NK-92 (cell line): ENCODE data around the gene ARID4A.
"Not testable (repeated sequence)": the region's sequence is repeated elsewhere in the genome, so short reads cannot be mapped to it uniquely, and the experiment has no call there.

Source experiments
- DNase-seq: peaks from one replicate; lab custom pipeline; 2025; ENCODE audit not compliant: unreplicated experiment; lab: John Stamatoyannopoulos, UW

ARID4A gene

GRCh38 chr14:58298477-58299400, at the start of gene ARID4A:
Gene ARID4A, plus strand, starts transcription at chr14:58298555. Its CDS starts 1,300 bp downstream, at chr14:58299855.
- no peak for DNase-seq

DNA sequence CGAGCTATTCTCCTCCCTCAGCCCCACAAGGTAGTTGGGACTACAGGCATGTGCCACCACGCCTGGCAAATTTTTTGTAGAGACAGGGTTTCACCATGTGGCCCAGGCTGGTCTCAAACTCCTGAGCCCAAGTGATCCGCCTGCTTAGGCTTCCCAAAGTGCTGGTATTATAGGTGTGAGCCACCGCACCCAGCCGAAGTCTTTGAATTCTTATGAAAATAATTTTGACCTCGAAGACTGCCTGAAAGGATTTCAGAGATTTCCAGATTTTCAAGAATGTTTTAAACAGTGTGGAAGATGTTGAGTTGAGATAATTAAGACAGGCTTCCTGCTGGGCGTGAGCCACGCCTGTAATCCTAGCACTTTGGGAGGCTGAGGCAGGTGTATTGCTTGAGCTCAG, 48.7 kb upstream of the ARID4A start:
- DNase-seq, result no peak

DNA sequence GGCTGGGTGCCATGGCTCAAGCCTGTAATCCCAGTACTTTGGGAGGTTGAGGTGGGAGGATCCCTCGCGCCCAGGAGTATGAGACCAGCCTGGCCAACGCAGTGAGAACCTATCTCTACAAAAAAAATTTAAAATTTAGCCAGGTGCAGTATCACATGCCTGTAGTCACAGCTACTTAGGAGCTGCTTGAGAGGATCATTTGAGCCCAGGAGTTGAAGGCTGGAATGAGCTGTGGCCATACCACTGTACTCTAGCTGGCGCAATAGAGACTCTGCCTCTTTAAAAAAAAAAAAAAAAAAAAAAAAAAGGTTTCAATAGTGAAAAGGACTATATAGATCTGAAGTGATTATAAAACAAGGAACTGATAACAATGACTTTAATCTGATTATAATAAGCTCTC, 40.2 kb upstream of the ARID4A start:
- DNase-seq, result no peak

GRCh38 chr14:58262005-58262404, 36.4 kb upstream of the ARID4A start:
- not testable (repeated sequence) for DNase-seq

DNA sequence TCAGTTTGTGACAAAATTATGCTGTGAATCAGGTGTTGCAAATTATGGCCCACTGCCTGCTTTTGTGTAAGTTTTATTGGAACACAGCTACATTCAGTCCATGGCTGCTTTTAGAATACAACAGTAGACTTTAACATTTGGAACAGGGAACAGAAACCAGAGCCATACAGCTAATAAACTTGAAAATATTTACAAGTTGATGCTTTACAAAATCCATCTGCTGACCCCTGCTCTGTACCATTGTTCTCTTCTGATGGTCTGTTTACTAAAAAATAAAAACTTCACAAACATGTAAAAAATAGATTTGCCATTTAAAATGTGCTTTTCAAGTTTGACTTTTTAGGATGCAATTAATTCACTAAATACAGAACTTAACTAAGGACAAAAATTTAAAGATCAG, 33.0 kb upstream of the ARID4A start:
- no peak for DNase-seq

GRCh38 chr14:58270628-58271027, 27.7 kb upstream of the ARID4A start:
- DNase-seq, result no peak

DNA sequence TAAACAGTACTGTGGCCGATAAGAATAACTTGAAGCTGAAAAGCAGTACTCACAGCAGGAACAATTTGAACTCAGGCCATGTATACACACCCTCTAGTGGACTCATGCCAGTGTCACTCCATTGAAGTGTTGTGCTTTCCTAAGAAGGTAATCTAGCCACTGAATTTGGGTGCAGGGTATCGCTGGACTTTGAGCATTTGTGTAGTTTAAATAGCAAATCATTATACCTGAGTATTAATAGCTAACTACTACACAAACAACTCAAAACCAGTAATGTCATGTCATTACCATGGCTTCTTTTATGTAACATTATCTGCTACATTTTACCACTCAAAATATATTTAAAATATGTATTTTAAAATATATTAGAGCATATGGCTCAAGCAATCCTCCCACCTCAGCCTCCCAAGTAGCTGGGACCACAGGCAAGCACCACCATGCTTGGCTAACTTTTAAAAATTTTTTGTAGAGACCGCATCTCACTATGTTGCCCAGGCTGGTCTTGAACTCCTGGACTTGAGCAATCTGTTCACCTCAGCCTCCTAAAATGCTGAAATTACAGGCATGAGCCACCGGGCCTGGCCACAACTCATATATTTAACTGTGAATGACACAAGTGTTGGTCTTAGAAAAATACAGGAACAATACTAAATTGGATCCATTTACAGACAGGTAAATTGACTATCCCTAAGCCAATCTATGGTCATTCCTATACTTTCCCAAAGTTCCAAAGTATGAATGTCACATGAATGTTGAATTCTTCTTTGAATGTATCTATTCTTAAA, 25.6 kb upstream of the ARID4A start:
- no peak for DNase-seq

DNA sequence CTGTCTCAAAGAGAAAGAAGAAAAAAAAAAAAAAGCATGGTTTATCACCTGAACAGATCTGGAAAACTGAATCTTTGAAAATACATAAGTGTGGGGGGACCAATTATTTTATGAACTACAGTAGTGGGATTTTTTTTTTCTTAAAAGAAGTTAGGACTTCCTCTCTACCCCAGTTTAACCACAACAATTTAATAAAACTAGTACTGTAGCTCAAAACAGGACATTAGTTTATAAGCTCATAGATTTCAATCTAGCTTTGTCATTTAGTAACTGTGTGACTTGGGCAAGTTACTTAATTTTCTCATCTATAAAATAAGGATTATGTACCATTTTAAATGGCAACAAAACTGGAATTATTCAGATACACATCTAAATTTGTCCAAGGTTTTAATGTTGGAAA, 23.5 kb upstream of the ARID4A start:
- DNase-seq, result no peak

DNA sequence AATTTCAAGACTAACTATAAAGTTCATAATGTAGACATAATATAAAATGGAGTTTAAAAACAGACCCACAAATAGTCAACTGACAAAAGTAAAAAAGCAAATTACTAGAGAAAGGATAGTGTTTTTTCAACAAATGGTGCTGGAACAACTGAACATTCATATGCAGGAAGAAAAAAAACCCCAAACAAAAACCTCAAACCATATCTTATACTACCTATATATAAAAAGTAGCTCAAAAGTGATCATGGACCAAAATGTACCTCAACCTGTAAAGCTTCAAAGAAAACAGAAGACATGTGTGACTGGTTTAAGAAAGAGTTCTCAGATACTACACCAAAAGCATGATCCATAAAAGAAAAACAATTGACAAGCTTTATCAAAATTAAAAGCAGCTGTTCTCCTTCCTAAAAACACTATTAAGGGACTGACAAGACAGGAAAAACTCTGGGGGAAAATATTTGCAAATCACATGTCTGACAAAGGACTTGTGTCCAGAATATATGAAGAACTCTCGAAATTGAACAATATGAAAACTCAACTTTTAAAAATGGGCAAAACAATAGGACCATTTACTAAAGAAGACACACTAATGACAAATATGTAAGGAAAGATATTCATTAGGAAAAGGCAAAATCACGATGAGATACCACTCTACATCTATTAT, 22.7 kb upstream of the ARID4A start:
- DNase-seq, result no peak

DNA sequence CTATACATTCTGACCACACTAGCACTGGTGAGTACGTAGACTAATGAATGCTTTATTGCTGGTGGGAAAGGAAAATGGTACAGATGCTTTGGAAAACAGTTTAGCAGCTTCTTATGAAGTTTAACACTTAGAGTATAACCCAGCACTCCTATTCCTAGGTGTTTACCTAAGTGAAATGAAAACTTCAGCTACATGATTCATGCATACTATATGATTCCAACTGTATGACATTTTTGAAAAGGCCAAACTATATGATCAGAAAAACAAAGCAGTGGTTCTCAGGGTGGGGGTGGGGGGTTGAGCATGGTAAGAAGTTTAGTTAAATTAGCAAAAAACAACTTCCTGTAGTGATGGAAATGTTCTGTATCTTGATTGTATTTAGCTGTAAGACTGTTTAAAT, 22.1 kb upstream of the ARID4A start:
- no peak for DNase-seq

- no peak for DNase-seq
Observed at GRCh38 chr14:58278177-58278576, 20.2 kb upstream of the ARID4A start.

GRCh38 chr14:58280954-58281787, 17.2 kb upstream of the ARID4A start:
- no peak for DNase-seq

DNA sequence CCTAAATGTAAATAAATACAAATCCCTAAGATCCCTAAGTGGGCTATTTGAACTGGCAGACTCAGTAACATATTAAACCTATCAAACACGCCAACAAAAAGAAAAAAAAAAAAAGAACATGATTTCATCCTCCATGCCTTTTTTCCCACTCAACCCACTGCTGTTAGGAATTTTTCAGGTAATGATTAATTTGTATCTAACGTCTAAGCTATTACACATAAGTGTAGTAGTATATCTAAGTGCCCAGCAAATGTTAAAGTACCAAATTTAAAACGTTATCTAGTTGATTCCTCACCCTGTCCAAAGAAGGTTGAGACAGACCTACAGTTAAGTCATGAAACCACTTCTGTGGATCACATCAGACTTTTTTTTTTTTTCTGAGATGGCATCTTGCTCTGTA, 16.4 kb upstream of the ARID4A start:
- no peak for DNase-seq

- DNase-seq, result no peak
Observed at GRCh38 chr14:58282925-58283593, 15.3 kb upstream of the ARID4A start.

DNA sequence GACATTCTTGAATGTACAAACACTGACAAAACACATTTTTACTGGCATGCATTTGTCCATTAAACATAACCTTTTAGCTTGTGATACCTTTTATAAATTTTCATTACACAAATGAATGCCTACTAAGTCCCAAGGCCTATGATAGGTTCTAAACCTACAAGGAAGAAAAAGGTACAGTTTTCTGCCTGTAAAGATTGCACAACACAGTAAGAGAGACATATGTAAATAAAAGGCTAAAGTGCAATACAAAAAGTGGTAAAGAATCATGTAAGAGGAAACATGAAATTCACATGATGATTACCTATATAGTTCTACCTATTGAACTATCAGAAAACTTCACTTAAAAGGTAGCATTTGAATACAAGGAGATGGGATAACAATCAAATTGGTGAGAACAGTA, 14.6 kb upstream of the ARID4A start:
- DNase-seq, result no peak

DNA sequence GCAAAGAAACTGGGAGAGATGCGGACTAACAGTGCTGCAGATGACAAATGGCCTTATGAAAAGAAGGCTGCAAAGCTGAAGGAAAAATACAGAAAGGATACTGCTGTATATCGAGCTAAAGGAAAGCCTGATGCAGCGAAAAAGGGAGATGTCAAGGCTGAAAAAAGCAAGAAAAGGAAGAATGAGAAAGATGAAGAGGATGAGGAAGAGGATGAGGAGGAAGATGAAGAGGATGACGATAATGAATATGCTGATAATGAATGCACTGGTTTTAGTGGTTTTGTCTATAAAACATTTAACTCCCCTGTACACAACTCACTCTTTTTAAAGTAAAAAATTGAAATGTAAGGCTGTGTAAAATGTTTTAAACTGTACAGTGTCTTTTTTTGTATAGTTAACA, 13.2 kb upstream of the ARID4A start:
- no peak for DNase-seq

DNA sequence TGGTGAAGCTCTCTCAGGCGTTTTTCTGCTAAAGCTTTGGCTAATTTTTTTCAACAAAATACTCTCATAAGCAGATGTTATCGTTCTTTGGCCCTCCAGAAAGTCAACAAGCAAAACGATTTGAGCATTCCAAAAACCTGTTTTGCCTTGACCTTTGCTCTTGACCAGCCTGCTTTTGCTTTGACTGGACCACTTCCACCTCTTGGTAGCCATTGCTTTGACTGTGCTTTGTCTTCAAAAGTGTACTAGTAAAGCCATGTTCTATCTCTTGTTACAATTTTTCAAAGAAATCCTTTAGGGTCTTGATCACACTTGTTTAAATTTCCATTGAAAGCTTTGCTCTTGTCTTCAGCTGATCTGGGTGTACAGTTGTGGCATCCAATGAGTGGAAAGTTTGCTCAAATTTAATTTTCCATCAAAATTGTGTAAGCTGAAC, 10.7 kb upstream of the ARID4A start:
- no peak for DNase-seq

DNA sequence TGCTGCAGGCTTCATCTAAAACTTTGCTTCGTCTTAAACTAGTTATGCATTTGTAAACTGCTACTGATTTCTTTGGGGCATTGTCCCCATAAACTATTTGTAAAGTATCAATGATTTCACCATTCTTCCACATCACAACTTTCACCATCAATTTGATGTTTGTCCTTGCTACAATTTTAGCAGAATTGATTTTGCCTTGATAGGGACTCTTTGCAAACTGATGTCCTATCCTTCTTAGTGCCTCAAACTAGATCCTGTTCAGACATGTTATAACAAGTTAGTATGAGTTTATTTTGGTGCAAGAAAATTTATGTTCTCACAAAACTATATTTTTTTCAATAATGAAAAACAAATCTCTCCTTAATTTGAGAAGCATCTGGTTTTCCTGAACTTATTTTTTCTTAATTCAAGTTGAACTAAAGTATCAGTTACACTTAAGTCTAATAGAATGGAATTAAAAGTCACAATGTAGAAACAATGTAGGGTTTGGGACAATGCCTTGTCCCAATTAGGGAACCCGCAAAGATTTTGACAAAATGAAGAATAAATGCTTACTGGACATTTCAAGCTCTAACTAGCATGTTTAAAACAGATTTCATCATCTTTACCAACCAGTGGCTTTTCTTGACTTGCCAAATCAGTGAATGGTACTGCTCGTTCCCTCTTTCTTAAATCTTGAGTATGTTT, 10.1 kb upstream of the ARID4A start:
- no peak for DNase-seq

- no peak for DNase-seq
Observed at GRCh38 chr14:58291646-58292045, 6.7 kb upstream of the ARID4A start.

GRCh38 chr14:58292187-58292586, 6.2 kb upstream of the ARID4A start:
- no peak for DNase-seq
